ACC112 (cell line): ENCODE results near the gene UPK2.

ENCODE experiments used
- H2AFZ ChIP-seq: fragments of 200-600 bp; sonication (generic); one replicate; pipeline ENCODE4 v1.6.0; 2017; ENCODE audit warnings: antibody characterized with exemption, low read length; ENCODE audit not compliant: unreplicated experiment
- H3K27ac ChIP-seq: fragments of 200-600 bp; sonication (generic); 2 replicates; pipeline ENCODE4 v1.5.1; 2014; ENCODE audit warnings: low read depth, mild to moderate bottlenecking, antibody characterized with exemption, low read length, moderate library complexity
- H3K27me3 ChIP-seq: fragments of 200-600 bp; sonication (generic); 2 replicates; pipeline ENCODE4 v1.6.1; 2014; ENCODE audit warnings: mild to moderate bottlenecking, antibody characterized with exemption, low read length, moderate library complexity, mixed read lengths; ENCODE audit not compliant: insufficient read depth
- H3K36me3 ChIP-seq: fragments of 200-600 bp; sonication (generic); 2 replicates; pipeline ENCODE4 v1.6.1; 2016; ENCODE audit warnings: mild to moderate bottlenecking, antibody characterized with exemption, low read length, moderate library complexity, mixed read lengths; ENCODE audit not compliant: insufficient read depth
- H3K4me1 ChIP-seq: fragments of 200-600 bp; sonication (generic); one replicate; pipeline ENCODE4 v1.6.1; 2016; ENCODE audit warnings: low read length, mixed read lengths; ENCODE audit not compliant: insufficient read depth, unreplicated experiment, control insufficient read depth
- H3K4me3 ChIP-seq: fragments of 200-600 bp; sonication (generic); 2 replicates; pipeline ENCODE4 v1.5.1; 2014; ENCODE audit warnings: mild to moderate bottlenecking, low read depth, low read length
- H3K79me2 ChIP-seq: fragments of 200-600 bp; sonication (generic); one replicate; pipeline ENCODE4 v1.6.0; 2016; ENCODE audit warnings: low read length; ENCODE audit not compliant: control insufficient read depth, unreplicated experiment, insufficient read depth

UPK2 gene

DNA sequence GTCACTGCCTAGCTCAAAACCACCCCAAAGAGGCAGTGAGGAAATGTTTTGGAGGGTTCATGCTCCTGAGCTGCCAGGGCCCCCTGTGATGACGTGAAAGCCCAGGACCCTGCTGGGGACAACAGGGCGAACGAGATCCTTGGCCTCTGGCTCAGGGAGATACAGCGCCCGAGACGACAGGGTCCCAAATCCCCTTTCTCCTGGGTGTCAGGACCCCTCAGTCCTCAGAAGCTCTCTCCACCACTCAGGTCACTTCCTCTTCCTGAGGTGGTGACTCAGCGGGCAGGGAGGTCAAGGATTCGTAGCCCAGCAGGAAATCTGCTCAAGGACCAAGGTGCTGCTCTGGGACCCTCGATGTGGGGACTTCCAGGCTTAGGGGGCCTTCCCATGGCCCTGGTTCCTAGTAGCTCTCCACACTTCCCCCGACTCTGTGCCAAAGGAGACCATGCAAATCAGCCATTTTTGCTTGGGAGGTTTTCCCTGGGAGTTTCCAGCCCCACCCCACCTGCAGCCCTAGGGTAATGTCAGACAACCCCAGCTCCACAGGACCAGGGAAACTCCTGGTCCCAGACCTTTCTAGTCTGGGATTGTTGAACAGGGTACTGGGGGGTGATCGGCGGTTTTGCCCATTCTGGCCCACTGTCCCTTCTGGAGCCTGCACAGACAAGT lies 43.2 kb upstream of the UPK2 start:
- H3K27ac ChIP-seq = peak overlapping the region; percentile 99
- no peaks in the 10 kb centered on the region for H3K36me3 ChIP-seq
- peaks cover 74% of the 10 kb centered on the region for H3K79me2 ChIP-seq
- H3K4me1 ChIP-seq = peaks cover 92% of the 10 kb centered on the region
- no peak overlapping the region for H2AFZ ChIP-seq
- H3K27me3 ChIP-seq = no peaks in the 10 kb centered on the region
- H3K4me3 ChIP-seq = peak overlapping the region; percentile 44; the same call in 1 of the 2 replicates

DNA sequence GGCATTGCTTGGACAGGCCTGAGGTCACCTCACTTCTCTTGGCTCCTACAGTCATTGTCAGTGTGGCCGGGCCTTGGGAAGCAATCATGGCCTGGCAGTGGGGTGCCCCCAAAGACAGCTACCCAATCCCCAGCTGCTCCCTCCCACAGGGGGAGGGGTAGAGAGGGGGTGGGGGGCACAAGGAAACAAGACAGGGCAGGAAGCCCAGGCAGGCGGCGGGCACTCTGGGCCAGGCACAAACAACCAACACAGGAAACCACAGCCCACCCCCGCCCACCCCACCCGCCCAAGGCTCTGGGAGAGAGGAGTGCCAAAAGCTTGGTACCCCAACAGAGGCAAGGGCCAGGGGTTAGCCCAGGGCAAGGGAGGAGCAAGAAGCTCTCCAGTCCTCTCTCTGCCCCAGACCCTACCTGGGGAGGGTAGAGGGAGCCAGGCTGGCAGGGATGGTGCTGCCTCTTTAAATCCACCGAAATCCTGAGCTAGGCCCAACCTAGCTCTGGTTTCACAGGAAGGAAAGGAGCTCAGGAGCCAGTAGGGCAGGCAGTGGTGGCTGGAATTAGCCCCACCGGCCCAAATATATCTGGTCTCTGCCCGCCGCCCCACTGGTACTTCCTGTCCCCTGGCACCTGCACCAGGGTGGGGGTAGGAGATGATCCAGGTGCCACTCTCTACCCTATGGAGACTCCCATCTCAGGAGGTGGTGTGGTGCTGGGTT lies 42.5 kb upstream of the UPK2 start:
- H2AFZ ChIP-seq = no peak overlapping the region
- no peaks in the 10 kb centered on the region for H3K27me3 ChIP-seq
- H3K27ac ChIP-seq = peak overlapping the region; percentile 99
- H3K4me3 ChIP-seq = no peak overlapping the region
- no peaks in the 10 kb centered on the region for H3K36me3 ChIP-seq
- H3K4me1 ChIP-seq = peaks cover 91% of the 10 kb centered on the region
- H3K79me2 ChIP-seq = peaks cover 69% of the 10 kb centered on the region

DNA sequence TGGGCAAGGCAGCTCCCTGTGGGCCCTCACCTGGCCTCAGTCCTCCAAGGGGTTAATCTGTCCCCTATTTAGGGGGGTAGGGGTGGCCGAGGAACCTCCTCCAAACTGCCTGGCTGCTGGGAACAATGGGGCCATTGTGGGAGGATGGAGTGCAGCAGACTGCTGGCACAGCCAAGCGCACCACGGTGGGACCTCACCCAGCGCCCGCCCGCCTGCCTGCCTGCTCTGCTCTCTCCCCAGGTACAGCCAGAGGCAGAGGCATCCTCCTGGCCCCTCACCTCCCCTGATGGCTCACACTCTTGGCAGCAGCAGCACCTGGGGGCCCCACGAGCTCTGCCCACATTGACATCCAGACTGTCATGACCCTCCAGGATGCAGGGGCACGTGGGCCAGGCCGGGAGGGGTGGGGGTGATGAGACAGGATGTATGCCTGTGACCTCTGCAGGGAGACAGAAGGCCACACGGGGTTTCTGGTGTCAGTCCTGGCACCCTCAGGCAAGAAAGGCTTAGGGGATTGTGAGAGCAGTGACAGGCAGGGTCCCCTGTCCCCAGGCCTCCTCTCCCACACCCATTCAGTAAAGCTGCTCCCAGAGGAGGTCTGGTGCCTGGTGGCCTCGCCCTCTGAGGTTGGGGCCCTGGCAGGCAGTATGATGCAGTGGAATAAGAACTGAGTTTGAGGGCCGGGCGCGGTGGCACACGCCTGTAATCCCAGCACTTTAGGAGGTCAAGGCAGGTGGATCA lies 41.8 kb upstream of the UPK2 start:
- H3K36me3 ChIP-seq = no peaks in the 10 kb centered on the region
- H3K79me2 ChIP-seq = peaks cover 64% of the 10 kb centered on the region
- H3K4me1 ChIP-seq = peaks cover 91% of the 10 kb centered on the region
- H3K27ac ChIP-seq = peak overlapping the region; percentile 99
- no peak overlapping the region for H3K4me3 ChIP-seq
- no peaks in the 10 kb centered on the region for H3K27me3 ChIP-seq
- H2AFZ ChIP-seq = no peak overlapping the region

DNA sequence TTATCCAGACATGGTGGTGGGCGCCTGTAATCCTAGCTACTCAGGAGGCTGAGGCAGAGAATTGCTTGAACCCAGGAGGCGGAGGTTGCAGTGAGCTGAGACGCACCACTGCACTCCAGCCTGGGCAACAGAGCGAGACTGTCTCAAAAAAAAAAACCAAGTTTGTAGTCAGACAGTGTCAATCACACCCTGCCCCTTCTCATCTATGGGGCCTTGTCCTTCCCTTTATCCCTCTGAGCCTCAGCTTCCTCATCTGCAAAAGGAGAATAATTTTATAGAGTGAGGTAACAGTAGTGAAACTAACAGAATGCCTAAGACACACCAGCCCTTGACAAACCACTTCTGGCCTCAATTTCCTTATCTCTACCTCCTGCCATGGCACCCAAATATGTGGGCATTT lies 41.1 kb upstream of the UPK2 start:
- Histone ChIP-seq H3K4me3 (no peak overlapping the region), H2AFZ (no peak overlapping the region), H3K27me3 (no peaks in the 10 kb centered on the region), H3K4me1 (peaks cover 91% of the 10 kb centered on the region), H3K27ac (peak overlapping the region; percentile 99), H3K79me2 (peaks cover 58% of the 10 kb centered on the region), H3K36me3 (no peaks in the 10 kb centered on the region)

DNA sequence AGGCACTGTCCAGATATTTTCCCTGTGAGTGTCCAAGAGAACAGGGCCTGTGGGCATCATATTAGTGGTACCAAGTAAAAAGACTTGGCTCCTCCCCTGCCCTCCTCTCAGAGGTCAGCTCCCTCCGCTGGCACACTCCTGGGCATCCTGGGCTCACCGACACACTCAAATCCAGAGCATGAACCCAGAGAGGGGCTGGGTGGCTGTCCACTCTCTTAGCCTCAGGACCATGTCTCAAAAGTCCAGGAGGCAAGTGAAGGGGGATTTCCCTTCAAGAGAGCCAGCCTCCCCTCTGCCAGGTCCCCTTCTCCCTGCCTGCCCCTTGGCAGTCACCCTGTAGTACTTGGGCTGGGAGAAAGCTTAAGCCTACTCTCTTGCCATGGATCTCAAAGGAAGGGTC lies 40.7 kb upstream of the UPK2 start:
- Histone ChIP-seq H2AFZ (no peak overlapping the region), H3K79me2 (peaks cover 55% of the 10 kb centered on the region), H3K27me3 (no peaks in the 10 kb centered on the region), H3K4me1 (peaks cover 92% of the 10 kb centered on the region), H3K36me3 (no peaks in the 10 kb centered on the region), H3K4me3 (no peak overlapping the region), H3K27ac (peak overlapping the region; percentile 99)

DNA sequence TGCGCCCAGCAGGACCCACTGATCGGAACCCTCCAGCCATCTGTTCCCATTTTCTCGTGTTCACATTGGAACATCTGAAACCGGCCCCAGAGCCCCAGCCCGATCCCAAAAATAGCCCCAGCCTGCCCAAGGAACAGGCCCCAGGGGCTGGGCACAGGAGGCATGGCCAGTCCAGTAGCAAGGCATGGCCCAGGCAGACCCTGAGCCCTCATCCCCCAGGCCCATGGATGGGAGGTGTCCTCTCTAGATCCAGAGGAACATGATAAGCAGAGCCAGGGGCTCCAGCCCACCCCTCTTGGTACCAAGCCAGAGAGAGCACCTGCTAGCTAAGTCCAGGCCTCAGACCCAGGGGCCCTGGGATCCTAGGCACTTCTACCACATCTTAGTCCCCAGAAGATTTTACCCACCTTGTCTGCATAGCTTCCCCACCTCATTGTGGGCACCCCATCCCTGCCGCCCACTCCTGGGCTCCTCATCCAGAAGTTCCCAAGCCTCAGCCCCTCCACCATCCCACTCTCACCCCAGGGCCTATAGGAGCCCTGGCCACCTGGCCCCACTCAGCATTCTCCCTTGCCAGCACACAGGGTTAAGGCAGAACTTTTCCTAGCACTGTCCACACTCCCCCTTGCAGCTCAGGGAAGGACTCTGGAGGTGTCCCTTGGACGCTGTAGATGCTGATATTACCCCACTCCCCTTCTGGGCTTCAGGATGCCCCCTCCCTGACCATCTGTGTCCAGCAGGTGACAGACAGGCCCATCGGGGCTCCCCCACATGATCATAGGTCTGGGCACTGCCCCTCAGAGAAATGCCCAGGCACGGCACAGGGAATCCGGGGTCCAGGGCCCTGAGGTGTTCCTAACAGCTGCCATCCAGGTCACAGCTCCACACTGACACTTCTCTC lies 39.9 kb upstream of the UPK2 start:
- Histone ChIP-seq H3K4me3 (peak overlapping the region; percentile 61), H3K79me2 (peaks cover 54% of the 10 kb centered on the region), H3K36me3 (no peaks in the 10 kb centered on the region), H3K4me1 (peaks cover 94% of the 10 kb centered on the region), H2AFZ (no peak overlapping the region), H3K27ac (peak overlapping the region; percentile 99), H3K27me3 (no peaks in the 10 kb centered on the region)

DNA sequence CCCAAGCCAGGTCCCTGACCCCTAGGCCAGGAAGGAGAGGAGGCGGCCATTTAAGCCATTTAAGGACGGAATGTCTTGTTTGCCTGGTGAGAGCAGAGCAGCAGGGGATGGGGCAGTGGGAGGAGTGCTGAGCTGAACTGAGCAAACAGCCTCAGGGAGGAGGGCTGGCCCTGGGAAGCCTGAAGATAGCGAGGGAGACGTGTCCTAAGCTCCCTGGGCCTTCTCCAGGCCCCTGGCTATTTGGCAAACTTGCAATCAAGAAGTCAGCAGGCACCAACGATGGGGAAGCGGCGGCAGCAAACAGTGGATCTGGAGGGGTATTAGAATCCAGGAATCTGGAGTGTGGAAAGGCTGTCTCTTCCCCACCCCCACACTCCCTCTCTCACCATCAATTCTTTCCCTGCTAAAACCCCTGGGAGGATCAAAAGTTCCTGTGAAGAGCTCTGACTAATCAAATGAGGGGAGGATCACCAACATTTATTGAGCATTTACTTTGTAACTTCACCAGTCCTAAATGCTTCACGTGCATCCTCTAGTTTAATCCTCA lies 39.2 kb upstream of the UPK2 start:
- Histone ChIP-seq H3K4me3 (peak overlapping the region; percentile 61), H3K4me1 (peaks cover 95% of the 10 kb centered on the region), H3K27ac (peak overlapping the region; percentile 99), H3K27me3 (no peaks in the 10 kb centered on the region), H2AFZ (no peak overlapping the region), H3K36me3 (no peaks in the 10 kb centered on the region), H3K79me2 (peaks cover 57% of the 10 kb centered on the region)

DNA sequence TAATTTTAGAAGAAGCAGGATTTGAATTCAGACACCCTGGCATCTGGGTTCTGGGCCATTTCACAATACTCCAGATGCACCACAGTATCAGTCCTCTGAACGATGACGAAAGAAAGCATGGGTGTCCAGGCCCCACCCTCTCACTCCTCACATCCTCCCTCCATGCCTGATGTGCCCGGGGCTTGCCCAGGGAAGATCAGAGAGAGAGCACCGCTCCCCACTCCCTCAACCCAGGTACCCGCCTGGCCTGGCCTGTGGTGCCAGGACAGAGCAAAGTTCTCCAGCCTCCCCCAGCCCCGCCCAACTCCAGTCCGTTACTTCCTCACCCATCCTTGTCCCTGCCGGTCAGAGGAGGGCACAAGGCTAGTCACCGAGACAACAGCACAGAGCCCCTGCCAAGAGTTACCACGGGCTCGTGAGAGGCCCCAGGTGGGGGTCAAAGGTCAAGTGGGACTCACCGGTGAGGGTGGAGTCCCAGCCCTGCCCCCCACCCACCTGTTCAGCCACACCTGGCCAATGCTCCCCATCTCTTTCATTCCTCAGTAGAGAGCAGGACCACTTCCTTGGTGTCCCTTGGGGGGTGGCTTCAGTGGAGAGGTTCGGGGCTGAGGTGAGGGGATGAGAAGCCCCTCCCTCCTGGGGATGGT lies 38.5 kb upstream of the UPK2 start:
- Histone ChIP-seq H3K36me3 (no peaks in the 10 kb centered on the region), H3K4me3 (peak overlapping the region; percentile 61), H3K27me3 (no peaks in the 10 kb centered on the region), H3K27ac (peak overlapping the region; percentile 99), H3K4me1 (peaks cover 95% of the 10 kb centered on the region), H2AFZ (no peak overlapping the region), H3K79me2 (peaks cover 63% of the 10 kb centered on the region)

DNA sequence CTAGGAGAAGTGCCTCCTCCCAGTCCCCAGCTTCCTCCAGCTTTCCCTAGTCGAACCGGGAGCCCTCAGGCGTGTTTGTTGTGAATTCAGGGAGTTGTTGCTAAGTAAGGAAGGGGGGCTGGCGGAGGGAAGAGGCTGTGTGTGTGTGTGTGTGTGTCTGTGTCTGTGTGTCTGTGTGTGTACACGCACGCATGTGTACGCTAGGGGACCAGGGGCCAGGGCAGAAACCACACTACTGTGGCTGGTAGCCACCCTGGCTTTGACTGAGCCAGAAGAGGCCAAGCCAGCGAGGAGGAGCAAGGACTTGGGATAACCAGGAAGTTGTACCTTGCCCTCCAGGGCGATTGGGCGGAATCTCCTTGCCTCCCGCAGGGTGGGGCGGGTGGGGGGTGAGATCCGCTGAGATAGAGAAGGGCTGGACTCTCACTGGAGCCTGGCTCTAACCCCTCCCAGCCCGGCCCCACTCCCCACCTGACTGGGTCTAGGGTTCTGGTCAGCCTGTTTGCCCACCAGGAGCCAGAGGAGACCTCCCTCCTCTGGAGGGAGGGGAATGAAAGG lies 37.9 kb upstream of the UPK2 start:
- Histone ChIP-seq H3K27ac (peak overlapping the region; percentile 99), H3K4me1 (peaks cover 91% of the 10 kb centered on the region), H3K4me3 (peak overlapping the region; percentile 61)

More for the DNA sequence above, 37.9 kb upstream of the UPK2 start:
- Histone ChIP-seq H3K27me3 (no peaks in the 10 kb centered on the region), H2AFZ (no peak overlapping the region), H3K36me3 (no peaks in the 10 kb centered on the region), H3K79me2 (peaks cover 64% of the 10 kb centered on the region)
